Heart left ventricle (tissue), 13 donors: ENCODE data around the gene CADM2.

Experiments used
- POLR2A ChIP-seq, 2 donors: fragments of 450-650 bp; IDR thresholded peaks; one replicate each; pipeline ENCODE4 v1.6.1; 2017; ENCODE audit warnings: antibody characterized with exemption in 2 of 2, mild to moderate bottlenecking in 2 of 2, moderate library complexity in 2 of 2
- TF ChIP-seq, protein P1 (sequence below), 12 donors: fragments of 200-600 bp; sonication (generic) in 4 of 12; IDR thresholded peaks; one replicate each; pipeline versions ENCODE4 v1.5.0 to v1.8.0; 2018 to 2022; ENCODE audit warnings: antibody characterized with exemption in 12 of 12, mild to moderate bottlenecking in 5 of 12
- donor health status: ischemic (EF 13 %, LVEDD 7.1; RV severe dilation, severe dysfunction).
- donor health status: DM: no; HTN: yes; CAD: no.
- donor health status: DM: no; HTN: no; CAD: no.
- donor health status: ischemic (EF 25% LVEDD 6.9; RV normal size, moderate dysfunction).
- donor health status: ischemic (EF 25% LVEDD 5.7; RV mildly dilated, moderate dysfunction).
- donor health status: ischemic (EF 35%, LVEDD 5.7; RV mildly dilated, moderate dysfunction).
- donor health status: nonischemic (EF 11% LVEDD 7.7; RV severe dilation, severe dysfunction).
- donor health status: DM: yes; HTN: yes; CAD: no.
- donor health status: PGD.
- donor health status: ischemic (EF 29% LVEDD 5.4; RV normal size, mild dysfunction).
- donor health status: nonischemic (EF 23%, LVEDD 6.1; RV moderate dilation, normal function).

DNA sequence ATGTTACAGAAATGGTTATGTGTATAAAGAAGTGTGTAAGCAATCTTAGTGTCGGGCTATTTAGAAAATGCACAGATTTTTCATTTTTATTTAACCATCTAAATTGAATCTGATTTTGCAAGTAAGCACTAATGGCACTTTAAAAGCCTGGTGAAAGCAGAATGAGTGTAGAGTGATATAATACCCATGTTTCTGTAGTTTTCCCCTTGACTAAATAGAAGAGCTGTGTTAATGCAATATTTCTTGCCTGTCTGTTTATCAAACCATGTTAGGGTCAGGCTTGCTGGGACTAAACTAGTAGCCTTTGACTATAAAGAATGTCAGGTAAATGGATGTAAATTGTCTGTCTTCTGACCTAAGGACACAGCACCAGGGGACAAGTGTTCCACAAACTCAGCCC is 714.0 kb downstream of the CADM2 start:
- TF ChIP-seq, protein P1, sequence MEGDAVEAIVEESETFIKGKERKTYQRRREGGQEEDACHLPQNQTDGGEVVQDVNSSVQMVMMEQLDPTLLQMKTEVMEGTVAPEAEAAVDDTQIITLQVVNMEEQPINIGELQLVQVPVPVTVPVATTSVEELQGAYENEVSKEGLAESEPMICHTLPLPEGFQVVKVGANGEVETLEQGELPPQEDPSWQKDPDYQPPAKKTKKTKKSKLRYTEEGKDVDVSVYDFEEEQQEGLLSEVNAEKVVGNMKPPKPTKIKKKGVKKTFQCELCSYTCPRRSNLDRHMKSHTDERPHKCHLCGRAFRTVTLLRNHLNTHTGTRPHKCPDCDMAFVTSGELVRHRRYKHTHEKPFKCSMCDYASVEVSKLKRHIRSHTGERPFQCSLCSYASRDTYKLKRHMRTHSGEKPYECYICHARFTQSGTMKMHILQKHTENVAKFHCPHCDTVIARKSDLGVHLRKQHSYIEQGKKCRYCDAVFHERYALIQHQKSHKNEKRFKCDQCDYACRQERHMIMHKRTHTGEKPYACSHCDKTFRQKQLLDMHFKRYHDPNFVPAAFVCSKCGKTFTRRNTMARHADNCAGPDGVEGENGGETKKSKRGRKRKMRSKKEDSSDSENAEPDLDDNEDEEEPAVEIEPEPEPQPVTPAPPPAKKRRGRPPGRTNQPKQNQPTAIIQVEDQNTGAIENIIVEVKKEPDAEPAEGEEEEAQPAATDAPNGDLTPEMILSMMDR (IDR thresholded peaks at IDR 0.05) = no peak
- no peak for TF ChIP-seq POLR2A (IDR thresholded peaks at IDR 0.05)
